Erythroblast (primary cell): ENCODE results near the gene PTPN13.

ENCODE experiments used
- DNase-seq, 2 experiments: peaks; one replicate each; lab custom pipeline; 2025; lab: John Stamatoyannopoulos, UW
- GATA1 ChIP-seq: IDR thresholded peaks from 2 replicates; pipeline ENCODE4 v1.6.1; 2011; ENCODE audit warnings: low read depth, mild to moderate bottlenecking, control low read depth, low read length, moderate library complexity
- POLR2A ChIP-seq: IDR thresholded peaks from 2 replicates; pipeline ENCODE4 v1.6.1; 2011; ENCODE audit warnings: mild to moderate bottlenecking, low read length

The PTPN13 gene

GRCh38 chr4:86818841-86819240 is 224.7 kb downstream of the PTPN13 start:
- TF ChIP-seq POLR2A (no peak), GATA1 (no peak)
- DNase-seq: no peak

- DNase-seq: no peak
- TF ChIP-seq GATA1 (no peak), POLR2A (no peak)
Observed at GRCh38 chr4:86819561-86819960, 225.4 kb downstream of the PTPN13 start.

GRCh38 chr4:86821151-86821550 is 227.0 kb downstream of the PTPN13 start:
- no peak for TF ChIP-seq POLR2A
- TF ChIP-seq GATA1: no peak
- DNase-seq: no peak

GRCh38 chr4:86822136-86822535 is 228.0 kb downstream of the PTPN13 start:
- TF ChIP-seq POLR2A: no peak
- TF ChIP-seq GATA1: no peak

GRCh38 chr4:86825511-86825910 is 231.4 kb downstream of the PTPN13 start:
- TF ChIP-seq POLR2A (no peak), GATA1 (no peak)
- no peak for DNase-seq

More at GRCh38 chr4:86822136-86822535, 228.0 kb downstream of the PTPN13 start:
- no peak for DNase-seq

- TF ChIP-seq POLR2A (no peak), GATA1 (no peak)
- no peak for DNase-seq
Observed at GRCh38 chr4:86831262-86832130, 237.4 kb downstream of the PTPN13 start.

- no peak for DNase-seq
- no peak for TF ChIP-seq POLR2A
- no peak for TF ChIP-seq GATA1
Observed at GRCh38 chr4:86833615-86834014, 239.5 kb downstream of the PTPN13 start.

GRCh38 chr4:86834901-86835300 is 240.8 kb downstream of the PTPN13 start:
- DNase-seq: no peak
- TF ChIP-seq GATA1 (no peak), POLR2A (no peak)

GRCh38 chr4:86835677-86836076 is 241.6 kb downstream of the PTPN13 start:
- TF ChIP-seq GATA1: no peak

DNA sequence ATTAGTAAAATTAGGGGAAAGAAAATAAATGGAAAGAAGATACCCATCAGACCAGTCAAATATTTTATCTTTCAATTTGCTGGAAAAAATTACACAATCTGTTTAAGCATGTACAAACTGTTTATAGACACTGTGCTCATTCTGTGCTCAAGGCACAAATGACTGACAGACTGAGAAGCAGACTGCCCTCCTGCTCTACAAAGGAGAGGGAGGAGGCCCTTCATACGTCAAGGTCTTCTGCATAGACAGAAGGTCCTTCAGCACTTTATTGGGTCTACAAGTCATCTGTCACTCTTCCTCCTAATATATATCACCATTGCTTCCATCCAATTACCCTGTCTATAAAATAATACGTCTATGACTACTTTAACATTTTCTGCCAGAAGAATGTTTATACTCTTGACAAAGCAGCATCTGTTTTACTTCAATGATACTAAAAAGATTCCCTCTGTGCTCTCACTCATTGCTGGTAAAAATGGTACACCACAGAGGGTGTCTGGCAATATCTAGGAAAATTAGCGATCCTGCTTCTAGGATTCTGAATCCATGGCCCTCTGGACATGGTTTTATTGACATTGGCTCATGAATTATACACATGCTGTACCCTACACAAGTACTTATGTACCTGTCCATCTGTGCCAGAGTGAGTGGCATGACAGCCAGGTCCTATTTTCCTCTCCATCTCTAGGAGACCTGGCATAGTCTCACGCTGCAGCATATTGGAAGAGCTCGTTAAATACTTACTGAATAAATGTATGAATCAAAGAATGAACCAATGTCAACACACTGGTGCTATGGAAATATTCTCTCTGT is 243.8 kb downstream of the PTPN13 start:
- no peak for TF ChIP-seq GATA1
- no peak for TF ChIP-seq POLR2A
- no peak for DNase-seq

More at GRCh38 chr4:86835677-86836076, 241.6 kb downstream of the PTPN13 start:
- DNase-seq: no peak

DNA sequence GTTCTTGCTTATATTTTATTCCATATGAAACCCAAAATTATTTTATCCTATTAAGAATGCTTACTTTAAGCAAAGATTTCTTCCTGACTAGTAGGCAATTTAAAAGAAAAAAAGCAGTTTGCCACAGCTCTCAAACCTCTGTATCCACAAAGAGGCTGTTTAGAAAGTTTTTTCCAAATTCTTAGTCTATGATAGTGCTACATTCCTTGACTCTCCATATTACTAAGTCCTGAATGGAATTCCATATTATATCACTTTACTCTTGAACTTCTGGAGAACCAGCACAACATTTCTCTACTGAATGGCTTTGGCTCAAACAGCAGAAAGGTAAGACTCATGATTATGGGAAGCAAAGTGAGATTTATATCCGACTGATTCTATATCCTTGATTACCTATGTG is 246.7 kb downstream of the PTPN13 start:
- TF ChIP-seq POLR2A: no peak
- TF ChIP-seq GATA1: no peak
- no peak for DNase-seq

GRCh38 chr4:86841309-86841708 is 247.2 kb downstream of the PTPN13 start:
- TF ChIP-seq POLR2A: no peak
- TF ChIP-seq GATA1: no peak
- DNase-seq: no peak

DNA sequence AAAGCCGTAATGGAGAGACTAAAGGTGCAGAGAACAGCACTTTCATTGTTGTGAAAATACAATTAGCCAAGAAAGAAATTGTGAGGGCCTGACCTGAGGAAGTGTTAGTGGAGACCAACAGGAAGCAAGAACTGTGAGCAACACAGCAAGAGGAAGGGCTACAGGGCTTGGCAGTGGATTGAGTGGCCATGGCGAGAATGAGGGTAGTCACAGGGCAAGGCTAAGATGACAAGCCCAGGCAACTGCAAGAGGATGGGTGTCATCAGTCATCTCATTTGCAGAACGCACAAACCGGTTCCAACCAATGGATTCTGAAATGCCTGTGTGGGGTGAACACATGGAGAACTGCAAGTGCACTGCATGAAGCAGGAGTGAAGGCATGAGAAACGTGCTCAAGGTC is 251.5 kb downstream of the PTPN13 start:
- DNase-seq: no peak
- no peak for TF ChIP-seq POLR2A
- TF ChIP-seq GATA1: no peak

DNA sequence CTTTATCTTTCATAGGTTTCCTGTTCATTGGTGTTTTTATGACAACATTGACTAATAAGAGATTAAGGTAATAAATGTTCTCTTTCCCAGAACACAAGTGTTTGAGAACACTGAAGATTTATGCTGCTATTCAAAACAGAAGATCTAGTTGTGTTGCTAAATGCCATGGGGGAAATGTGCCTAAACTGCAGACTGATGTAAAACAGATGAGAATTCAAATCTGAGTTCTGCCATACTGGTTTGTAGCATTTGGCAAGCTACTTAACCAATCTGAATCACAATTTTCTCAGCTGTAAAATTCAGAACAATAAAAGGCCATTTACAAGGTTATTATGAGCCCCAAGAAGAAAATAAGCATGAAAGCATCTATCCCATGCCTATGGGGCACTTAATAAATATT is 252.8 kb downstream of the PTPN13 start:
- no peak for DNase-seq
- no peak for TF ChIP-seq GATA1
- TF ChIP-seq POLR2A: no peak
